GM19328 (cell line): ENCODE results near the gene RPS2.
"Not testable (repeated sequence)": the region's sequence is repeated elsewhere in the genome, so short reads cannot be mapped to it uniquely, and the experiment has no call there.

Experiments used
- ATAC-seq: cut with Tn5 transposase; IDR thresholded peaks from one replicate; pipeline ENCODE4 v1.9.1; 2021; ENCODE audit warnings: mild to moderate bottlenecking, moderate library complexity; ENCODE audit not compliant: unreplicated experiment

Gene RPS2

DNA sequence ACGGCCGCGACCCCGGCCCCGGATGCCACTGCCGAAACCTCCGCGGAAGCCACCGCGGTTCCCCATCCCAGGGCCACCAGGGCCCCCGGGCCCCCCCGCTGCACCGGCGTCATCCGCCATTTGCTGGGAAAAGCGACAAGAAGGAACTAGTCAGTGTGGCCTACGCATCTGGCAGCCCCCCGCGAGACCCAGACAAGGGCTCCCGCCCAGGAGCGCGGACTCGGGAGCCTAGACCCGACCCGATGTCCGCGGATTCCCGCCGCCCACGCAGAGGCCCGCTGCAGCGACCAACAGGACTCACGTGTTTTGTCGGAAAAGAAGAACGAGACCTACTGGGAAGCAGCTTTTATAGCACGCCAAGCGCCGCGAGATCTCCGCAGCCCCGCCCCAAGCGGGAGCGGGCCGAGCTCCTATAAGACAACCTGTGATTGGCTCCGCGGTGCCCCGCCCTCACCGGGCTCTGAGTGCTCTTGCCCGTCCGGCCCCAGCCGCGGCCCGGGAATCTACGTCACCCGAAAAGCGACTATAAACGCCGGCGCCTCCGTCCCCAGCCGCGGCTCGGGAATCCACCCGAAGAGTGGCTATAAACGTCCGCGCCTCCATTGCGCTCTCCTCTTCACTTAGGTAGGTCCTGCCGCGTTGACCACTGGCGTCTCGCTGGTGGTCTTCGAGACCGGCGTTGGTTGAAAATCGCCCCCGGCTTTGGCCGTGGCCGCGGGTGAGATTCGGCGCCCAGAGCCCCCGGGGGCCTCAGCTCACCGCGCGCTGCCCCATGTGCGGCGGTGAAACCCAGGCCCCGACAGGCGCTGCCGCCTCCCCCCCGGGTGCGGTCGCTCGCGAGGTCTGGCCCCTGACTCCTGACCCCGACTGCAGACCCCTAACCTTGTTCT, at the start of gene RPS2:
Gene RPS2 (minus strand): TSS at position 321 of the 890 bp plus-strand sequence. CDS start 201 bp downstream, at position 120.
- ATAC-seq: peak; percentile 63

DNA sequence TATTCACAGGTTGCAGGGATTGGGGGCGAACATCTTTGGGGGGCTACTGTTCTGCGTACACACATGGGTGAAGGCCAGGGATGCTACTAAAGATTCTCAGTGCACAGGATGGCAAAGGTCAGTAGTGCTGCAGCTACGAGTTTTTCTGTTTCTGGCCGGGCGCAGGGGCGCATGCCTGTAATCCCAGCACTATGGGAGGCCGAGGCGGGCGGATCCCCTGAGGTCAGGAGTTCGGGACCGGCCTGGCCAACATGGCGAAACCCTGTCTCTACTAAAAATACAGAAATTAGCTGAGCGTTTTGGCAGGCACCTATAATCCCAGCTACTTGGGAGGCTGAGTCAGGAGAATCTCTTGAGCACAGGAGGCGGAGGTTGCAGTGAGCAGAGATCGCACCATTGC, 48.9 kb upstream of the RPS2 start:
- ATAC-seq: no peak

DNA sequence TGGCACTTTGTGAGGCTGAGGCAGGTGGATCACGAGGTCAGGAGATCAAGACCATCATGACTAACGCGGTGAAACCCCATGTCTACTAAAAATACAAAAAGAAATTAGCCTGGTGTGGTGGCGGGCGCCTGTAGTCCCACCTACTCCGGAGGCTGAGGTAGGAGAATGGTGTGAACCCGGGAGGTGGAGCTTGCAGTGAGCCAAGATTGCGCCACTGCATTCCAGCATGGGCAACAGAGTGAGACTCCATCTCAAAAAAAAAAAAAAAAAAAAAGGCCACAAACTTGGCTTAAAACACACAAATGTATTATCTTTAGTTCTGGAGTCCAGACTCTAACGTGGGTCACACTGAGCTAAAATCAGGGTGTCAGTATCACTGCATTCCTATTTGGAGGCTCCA, 47.1 kb upstream of the RPS2 start:
- ATAC-seq: not testable (repeated sequence)

DNA sequence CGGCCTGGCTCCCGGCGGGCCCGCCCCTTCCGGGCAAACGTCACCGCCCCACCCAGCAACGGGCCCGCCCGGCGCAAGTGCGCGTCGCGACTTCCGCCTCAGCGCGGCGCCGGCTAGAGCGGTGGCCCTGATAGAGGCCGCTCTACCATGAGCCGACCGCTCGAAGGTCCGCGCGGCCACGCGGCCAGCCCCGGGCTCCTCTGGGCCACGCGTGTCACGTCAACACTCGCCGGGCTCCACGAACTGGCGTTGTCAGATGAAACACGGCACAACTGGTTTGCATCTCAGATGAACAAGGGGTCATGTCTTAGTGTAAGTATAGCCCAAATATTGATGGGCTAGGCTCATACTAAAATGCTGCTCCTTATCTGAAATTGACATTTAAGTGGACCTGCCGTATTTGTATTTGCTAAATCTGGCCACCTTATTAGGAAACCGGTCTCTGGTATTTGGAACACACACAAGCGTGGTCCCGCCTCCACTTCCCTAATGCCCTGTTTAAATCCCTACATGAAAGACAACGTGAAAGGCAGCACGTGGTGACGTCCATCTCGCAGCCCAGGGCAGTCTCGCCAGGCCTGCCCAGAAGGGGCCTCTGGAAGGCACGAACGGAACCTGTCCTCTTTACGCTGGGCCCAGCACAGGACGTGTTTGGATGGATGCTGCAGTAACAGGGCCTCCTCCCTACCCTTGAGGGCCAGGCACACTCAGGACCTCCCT, 45.3 kb upstream of the RPS2 start, which contains the start of gene ZNF598:
Gene ZNF598 (minus strand): TSS at position 31 of the 720 bp plus-strand sequence.
- peak; percentile 67 for ATAC-seq

DNA sequence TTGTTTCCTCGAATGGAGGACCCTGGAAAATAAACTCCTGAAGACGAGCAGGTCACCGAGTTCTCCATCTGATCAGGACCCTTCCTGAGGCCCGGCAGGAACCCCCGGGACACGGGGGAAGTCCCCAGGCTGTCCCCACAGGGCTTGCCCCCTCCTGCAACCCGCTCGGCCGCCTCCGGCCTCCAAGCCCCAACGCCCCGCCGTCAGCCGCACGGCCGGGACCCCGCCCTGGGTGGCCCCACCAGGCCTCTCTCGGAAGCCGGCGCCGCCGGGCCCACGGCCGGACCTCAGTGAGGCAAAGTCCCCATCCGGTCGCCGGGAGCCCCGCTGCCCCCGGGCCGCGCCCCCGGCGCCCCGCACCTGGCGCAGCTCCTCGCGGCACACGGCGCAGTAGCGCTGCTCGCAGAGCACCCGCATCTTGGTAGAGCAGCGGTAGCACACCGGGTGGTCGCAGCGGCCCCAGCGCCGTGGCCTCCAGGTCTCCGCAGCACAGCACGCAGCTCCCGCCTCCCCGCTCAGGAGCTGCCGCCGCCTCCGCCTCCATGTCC, 44.6 kb upstream of the RPS2 start:
- peak; percentile 31 for ATAC-seq

DNA sequence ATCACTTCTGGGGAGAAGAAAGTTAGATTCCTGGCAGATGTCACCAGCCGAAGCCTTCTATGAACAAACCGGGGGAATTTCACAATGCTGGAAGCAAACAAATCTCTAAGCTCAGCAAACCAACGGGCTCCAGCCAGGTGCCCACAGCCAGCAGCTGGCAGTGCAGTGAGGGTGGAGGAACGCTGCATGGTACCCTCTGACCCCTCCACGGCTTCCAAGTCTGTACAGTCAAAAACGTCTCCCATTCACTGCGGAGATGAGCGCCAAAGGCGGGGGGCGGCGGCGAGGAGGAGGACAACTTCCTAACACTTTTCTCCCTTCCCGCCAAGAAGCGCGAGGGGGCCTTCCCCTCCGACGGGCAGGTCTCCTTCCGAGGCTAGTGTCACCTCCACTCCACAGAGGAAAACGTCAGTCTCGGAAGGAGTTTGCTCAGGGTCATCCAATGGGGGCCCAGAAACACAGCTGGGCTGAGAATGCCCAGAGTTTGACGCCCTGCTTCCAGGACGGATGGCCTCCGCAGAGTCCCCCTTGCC, 44.1 kb upstream of the RPS2 start:
- no peak for ATAC-seq

DNA sequence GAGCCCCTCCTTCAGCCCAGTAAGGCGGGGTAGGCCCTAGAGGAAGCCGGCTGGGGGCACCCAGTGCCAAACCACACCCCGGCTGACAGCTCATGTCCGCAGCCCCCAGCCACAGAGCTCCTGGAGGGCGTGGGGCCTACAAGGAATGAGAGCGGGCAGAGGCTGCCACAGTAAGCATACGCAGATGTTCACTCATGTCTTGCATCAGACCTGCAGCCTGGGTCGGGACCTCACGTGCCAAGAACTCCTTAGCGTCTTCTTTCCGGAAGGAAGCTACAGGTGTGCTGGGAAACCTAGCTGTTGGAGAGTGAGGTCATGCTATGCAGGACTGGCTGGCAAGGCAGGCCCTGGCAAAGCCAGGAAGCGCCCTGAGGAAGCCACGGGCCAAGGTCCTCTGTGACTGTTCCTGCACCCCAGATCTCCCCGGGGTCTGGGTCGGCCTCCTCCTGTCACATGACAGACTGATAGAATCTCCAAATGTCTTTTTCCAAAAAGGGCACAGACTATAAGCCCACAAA, 43.4 kb upstream of the RPS2 start:
- no peak for ATAC-seq

DNA sequence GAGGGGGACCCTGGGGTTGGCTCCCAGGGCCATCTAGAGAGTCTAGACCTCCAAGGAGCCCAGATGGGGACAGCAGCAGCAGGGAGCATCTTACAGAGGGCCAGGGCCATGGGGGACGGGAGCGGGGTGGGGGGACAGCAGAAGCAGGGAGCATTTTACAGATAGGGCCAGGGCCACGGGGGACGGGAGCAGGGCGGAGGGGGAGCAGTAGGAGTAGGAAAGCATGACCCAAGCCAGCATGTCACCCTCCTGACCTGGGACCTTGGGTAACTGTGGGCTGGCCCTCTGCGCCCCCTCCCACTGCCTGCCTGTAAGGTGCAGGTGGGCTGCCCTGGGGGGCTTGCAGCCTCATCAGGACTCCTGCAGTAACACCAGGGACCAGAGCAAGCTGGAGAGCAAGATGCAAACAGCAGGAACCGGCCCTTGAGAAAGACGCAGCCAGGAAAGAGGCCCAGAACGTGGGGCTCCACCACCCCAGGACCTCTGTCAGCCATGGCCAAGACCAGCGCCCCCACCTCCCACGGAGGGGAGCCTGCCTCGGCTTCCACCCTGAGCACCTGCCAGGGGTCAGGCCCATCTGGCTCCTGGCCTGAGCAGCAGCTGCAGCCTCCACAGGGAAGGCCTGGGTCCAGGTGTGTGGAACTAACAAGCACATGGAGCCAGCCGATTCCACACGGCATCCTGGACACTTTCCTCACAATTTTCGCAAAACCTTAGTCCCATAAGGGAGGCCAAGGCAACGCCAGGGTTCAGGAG, 42.6 kb upstream of the RPS2 start:
- ATAC-seq: no peak

DNA sequence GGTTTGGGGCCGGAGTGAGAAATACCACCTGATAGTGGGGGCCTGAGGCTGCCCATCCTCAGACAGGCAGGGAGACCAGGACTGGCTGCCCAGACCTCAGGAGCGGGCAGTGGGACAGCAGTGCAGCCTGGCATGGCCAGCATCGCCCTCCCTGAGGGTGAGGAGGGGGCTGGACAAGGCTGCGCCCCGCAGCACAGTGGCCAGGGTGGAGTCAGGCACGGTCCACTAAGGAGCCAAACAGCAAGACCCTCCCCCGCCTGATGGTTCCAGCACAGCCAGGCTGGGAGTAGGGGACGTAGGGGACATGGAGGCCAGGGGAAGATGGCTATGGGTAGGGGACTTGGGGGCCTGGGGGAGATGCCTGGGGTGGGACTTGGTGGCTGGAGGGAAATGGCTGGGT, 41.7 kb upstream of the RPS2 start:
- ATAC-seq: no peak

DNA sequence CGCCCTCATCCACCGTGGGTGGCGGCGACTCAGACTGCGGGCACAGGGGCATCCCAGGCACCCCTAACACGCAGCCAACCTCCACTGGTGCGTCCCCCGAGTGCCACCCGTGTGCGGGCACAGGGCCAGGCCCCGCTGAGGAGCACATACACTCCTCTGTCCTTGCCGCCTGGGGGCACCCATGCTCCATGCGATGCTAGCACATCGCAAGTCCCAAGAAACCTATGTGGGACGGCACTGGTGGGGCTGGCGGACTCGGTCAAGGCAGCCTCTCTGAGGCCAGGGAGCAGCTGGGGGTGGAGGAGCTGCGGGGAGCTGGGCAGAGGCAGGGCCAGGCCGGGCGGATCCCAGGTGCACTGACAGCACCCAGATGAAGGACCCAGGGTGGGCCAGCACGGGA, 41.0 kb upstream of the RPS2 start:
- ATAC-seq: no peak

DNA sequence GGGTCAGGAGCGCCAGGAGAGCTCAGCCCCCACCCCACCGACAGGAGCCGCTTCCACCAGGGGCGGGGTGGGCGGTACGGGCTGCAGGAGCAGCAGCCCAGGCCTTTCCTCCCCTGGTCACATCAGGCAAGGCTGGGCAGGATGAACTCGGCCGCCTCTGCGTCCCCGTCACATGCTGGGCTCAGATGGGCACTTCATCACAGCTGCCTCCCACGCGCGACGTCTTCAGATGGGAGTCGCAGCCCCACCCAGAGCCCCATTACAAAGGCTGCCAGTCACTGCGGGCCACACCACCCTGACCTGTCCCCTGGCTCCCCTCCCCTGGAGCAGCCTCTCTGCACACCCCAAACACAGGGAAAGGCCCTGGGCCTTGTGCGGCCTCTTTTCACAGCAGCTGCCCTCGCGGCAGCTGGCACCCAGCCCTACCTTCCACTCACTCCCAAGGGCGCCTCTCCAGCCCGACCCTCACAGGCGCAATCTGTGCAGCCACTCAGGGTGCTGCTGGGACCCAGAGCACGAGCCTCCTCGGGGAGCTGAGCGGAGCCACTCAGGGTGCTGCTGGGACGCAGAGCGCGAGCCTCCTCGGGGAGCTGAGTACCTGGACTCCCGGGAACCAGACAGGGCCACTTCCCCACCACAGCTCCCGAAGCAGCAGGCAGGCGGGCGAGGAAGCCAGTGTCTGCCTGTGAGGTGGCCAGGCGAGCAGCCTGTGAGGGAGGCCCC, 40.3 kb upstream of the RPS2 start:
- no peak for ATAC-seq

DNA sequence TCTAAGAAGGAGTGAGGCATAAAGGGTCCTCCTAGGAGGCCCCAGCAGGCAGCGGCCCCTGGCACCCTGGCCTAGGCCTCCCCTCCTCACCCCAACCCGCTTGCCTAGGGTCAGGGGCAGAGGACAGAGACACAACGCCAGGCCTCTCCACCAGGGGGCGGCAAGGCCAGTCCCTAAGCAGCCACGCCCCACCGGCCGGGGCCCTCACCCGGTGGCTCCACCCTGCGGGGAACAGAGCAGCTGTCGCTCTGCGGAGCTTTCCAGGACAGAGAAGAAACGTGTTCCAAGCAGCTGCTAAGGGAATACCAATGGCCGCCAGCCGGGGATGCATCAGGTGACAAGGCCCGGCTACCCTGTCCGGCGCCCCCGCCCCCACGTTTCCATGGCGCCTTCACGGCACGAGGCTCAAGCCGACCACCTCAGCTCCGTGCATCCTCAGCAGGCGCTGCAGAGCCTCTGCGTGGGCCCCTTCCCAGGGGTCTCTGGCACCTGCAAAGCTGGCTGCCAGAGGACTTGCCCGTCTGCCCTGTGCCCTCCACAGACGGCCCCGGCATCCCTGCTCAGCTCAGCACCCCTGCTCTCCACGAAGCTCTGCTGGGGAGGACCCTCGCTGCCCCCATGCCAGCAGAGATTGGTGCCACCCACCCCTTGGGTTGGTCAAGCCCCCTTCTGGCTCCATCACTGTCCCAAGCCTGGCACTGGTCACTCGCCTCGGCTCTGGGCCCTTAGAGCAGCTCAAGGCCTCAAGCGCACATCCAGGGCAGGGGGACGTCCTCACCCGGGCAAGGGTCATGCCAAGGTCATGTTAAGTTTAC, 39.4 kb upstream of the RPS2 start:
- ATAC-seq: peak; percentile 52

DNA sequence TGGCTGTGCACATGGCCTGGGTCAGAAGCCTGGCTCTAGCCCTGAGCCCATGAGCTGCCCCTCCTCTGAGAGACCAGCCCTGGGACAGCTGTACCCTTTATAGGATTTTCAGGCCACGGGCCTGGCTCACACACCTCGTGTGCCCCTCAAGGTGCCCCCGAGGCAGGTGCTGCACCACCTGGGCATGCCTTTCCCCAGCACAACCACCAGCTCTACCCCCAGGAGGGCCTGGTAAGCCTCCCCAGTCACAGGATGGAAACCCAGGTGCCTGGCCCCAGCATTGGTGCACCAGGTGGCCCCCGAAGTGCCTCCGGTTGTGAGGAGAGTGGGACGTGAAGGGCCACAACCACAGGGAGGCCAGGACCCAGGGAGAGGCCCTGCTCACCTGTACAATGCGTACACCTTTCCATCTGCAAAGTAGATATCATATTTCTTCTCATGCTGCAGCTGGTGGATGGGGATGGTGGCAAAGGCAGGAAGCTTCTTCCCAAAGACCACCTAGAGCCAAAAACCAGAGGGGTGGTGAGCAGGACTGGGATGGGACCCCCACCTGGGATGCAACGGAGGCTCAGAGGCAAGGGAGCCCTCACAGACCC, 38.7 kb upstream of the RPS2 start:
- ATAC-seq: no peak

DNA sequence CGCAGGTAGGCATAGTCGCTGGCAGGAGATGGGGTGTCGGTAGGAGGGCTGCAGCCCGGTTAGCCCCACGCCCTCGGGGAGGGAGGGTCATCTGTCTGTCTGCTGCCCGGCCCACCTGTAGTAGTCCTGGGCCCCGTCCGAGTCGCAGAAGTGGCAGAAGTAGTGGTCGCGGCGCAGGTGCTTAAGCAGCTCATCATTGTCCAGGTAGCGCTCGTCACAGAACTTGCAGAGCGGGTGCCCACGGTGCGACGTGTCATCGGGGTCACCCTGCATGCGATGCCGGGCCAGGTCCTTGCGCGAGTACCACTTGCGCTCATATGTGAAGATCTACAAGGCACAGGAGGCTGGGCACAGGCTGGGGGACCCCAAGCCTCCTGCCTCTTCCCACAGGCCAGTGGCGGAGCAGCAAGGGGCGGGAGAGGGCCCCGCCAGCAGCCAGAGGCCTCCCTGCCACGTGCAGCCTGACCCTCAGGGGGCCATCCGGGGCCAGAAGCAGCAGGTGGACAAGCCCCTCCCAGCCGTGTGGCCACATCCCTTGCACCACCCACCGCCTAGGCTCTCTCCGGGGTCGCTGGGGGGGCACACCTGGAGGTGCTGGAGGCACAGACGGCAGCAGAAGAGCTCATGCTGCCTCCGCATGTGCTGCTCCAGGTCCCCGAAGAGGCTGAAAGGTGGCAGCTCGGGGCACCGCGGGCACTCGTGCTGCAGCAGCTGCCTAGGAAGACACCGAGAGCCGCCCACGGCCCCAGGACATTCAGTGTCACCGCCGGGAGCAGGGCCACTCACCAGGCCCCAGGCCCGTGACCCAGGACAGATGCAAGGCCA, 38.0 kb upstream of the RPS2 start:
- no peak for ATAC-seq

DNA sequence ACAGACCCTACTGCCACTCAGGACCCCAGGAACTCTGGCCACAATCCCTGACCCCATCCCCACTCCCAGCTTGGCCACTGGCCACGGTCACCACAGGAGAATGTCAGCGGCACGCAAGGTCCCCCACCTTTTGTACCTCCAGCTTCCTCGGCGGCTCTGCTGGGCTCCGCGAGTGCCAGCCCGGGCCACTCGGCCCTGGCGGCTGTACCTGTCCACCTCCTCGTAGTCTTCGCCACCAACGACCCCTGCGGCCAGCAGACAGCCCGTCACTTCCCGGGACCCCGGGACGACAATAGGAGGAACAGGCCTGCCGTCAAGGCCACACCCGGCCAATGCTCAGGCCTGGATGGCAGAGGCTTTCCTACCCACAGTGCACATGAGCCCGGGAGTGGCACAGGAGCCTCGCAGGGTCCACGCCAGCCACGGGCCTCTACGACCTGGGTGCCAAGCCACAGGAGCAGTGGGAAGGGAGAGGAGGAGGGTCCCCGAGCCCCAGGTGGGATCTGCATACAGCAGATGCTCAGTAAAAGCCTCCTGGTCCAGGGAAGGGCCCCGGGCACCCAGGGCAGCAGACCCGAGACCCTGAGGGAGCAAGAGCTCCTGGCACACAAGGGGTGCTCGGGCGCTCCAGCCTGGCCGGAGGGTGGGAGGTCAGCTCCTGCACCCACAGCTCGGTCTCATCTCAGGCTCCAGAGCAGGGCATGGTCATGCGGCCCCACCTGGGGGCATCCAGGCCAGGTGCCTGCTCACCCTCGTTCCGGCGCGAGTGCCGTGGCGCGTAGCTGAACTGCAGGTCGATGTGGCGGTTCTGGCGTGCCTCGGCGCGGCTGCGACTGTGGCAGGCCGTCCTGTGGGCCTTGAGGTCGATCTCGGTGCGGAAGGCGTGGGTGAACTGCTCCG, 37.1 kb upstream of the RPS2 start:
- ATAC-seq: no peak

DNA sequence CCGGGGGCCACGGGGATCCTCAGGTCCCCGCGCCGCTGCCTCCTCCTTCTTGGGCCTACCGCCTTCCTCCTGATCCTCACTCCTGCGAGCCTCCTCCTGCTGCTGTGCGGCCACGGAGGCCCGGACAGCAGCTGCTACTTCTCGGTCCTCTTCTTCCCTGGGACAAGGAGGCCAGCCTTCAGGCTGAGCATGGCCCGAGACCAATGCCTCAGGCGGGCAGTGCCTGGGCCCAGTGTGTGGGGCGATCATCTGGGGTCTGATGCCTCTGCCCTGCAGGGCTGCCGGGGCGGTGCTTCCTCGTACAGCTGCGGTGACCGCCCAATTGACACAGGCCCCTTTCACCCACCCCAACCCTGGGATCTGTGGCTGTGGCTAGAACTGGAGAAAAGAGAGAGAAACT, 36.4 kb upstream of the RPS2 start:
- no peak for ATAC-seq
